HCT116 (cell line): ENCODE data around the gene CABLES1. TPM values are rescaled to one million over a fixed set of nuclear protein-coding genes. Genes with fewer than 3 reads are reported as not detected.

Source experiments
- ATAC-seq: fragments of 200-7000 bp; cut with Tn5 transposase; 2 replicates; pipeline ENCODE4 v1.9.1; 2020; ENCODE audit warnings: mild to moderate bottlenecking, moderate library complexity
- BruUV-seq: library from RNA; stranded (reverse); fragments of 400-500 nt; replicated peaks from 2 replicates; lab custom pipeline; 2021; lab: Mats Ljungman, UMichigan
- CTCF ChIA-PET: fragments of 300-600 bp; sonication (Branson Sonifier 250); formaldehyde crosslinking; loops from one replicate; lab custom pipeline; 2021; ENCODE audit warnings: antibody characterized with exemption; lab: Charles Lee
- POLR2A ChIA-PET: fragments of 300-600, 350-600 bp; sonication (Branson Sonifier 250); formaldehyde crosslinking; loops from one replicate; lab custom pipeline; 2021; ENCODE audit warnings: antibody characterized with exemption; lab: Charles Lee
- RAD21 ChIA-PET, 2 experiments: fragments of 300-600 bp; sonication (Branson Sonifier 250); formaldehyde crosslinking; loops; one replicate each; lab custom pipeline; 2023; ENCODE audit warnings: low total read pairs in 2 of 2; ENCODE audit not compliant: uncharacterized antibody in 2 of 2, unreplicated experiment in 2 of 2, low non-redundant PET in 1 of 2; lab: Charles Lee
- DNase-seq: peaks from one replicate; pipeline ENCODE4 v3.0.0-alpha.2; 2010; ENCODE audit warnings: low read depth, low spot score
- H2AFZ ChIP-seq: fragments of 200-600 bp; shearing (Covaris generic), sonication (generic); 2 replicates; pipeline ENCODE4 v1.6.1; 2017; ENCODE audit warnings: low read depth, mixed run types, mixed read lengths, antibody characterized with exemption, low read length; ENCODE audit not compliant: poor library complexity, severe bottlenecking
- H3K27ac ChIP-seq: 2 replicates; pipeline ENCODE4 v1.5.1; 2012; ENCODE audit warnings: low read depth, low read length
- H3K27me3 ChIP-seq: fragments of 200-600 bp; sonication (generic); 2 replicates; pipeline ENCODE4 v1.6.1; 2016; ENCODE audit warnings: mixed run types, low read length, mixed read lengths; ENCODE audit not compliant: insufficient read depth
- H3K36me3 ChIP-seq, 2 experiments: fragments of 200-500 bp in 1 of 2; fragments of 200-600 bp in 1 of 2; sonication (Bioruptor generic) in 1 of 2; sonication (generic) in 1 of 2; 2 replicates each; pipeline versions ENCODE4 v1.5.1 to v1.6.1; 2014 to 2016; ENCODE audit warnings: low read length in 2 of 2, inconsistent platforms in 1 of 2, mixed read lengths in 1 of 2, mixed run types in 1 of 2; ENCODE audit not compliant: insufficient read depth in 2 of 2, control insufficient read depth in 1 of 2
- H3K4me1 ChIP-seq, 2 experiments: fragments of 200-600 bp in 1 of 2; sonication (generic) in 1 of 2; 2 replicates each; pipeline versions ENCODE4 v1.5.1 to v1.6.1; 2012 to 2017; ENCODE audit warnings: low read length in 2 of 2, inconsistent platforms in 1 of 2, mild to moderate bottlenecking in 1 of 2, mixed read lengths in 1 of 2, mixed run types in 1 of 2, moderate library complexity in 1 of 2; ENCODE audit not compliant: insufficient read depth in 2 of 2, control insufficient read depth in 1 of 2
- H3K4me2 ChIP-seq: fragments of 200-600 bp; sonication (generic); 2 replicates; pipeline ENCODE4 v1.6.1; 2017; ENCODE audit warnings: mixed run types, low read length, mixed read lengths
- H3K4me3 ChIP-seq, 2 experiments: fragments of 200-600 bp in 1 of 2; sonication (generic) in 1 of 2; replicated peaks in 1 of 2; 2 replicates each; pipeline ENCODE4 v1.5.1; 2011 to 2016; ENCODE audit warnings: low read length in 2 of 2, control low read depth in 1 of 2, low read depth in 1 of 2, mild to moderate bottlenecking in 1 of 2, mixed read lengths in 1 of 2, mixed run types in 1 of 2
- H3K79me2 ChIP-seq: fragments of 200-600 bp; sonication (generic); 2 replicates; pipeline ENCODE4 v1.6.1; 2017; ENCODE audit warnings: mild to moderate bottlenecking, mixed run types, low read length, moderate library complexity, mixed read lengths; ENCODE audit not compliant: insufficient read depth
- H3K9ac ChIP-seq: fragments of 200-600 bp; sonication (generic); 2 replicates; pipeline ENCODE4 v1.6.1; 2016; ENCODE audit warnings: low read length, mixed read lengths
- H3K9me2 ChIP-seq: fragments of 200-600 bp; sonication (generic), shearing (Covaris generic); 2 replicates; pipeline ENCODE4 v1.6.1; 2017; ENCODE audit warnings: mixed run types, mild to moderate bottlenecking, moderate library complexity; ENCODE audit not compliant: insufficient read depth
- H3K9me3 ChIP-seq, 2 experiments: fragments of 200-500 bp in 1 of 2; fragments of 200-600 bp in 1 of 2; sonication (Bioruptor generic) in 1 of 2; sonication (generic) in 1 of 2; 2 replicates each; pipeline ENCODE4 v1.6.1; 2014 to 2017; ENCODE audit warnings: low read length in 2 of 2, mixed read lengths in 2 of 2, inconsistent platforms in 1 of 2, low read depth in 1 of 2, mild to moderate bottlenecking in 1 of 2, mixed run types in 1 of 2, moderate library complexity in 1 of 2; ENCODE audit not compliant: control insufficient read depth in 1 of 2, insufficient read depth in 1 of 2
- H4K20me1 ChIP-seq: fragments of 200-600 bp; sonication (generic), shearing (Covaris generic); 2 replicates; pipeline ENCODE4 v1.6.1; 2017; ENCODE audit warnings: mixed run types, mild to moderate bottlenecking, moderate library complexity; ENCODE audit not compliant: insufficient read depth
- CBX3 ChIP-seq: IDR thresholded peaks from 2 replicates; pipeline ENCODE4 v1.6.1; 2012; ENCODE audit warnings: low read depth
- CEBPB ChIP-seq: IDR thresholded peaks from 2 replicates; pipeline ENCODE4 v1.6.1; 2012; ENCODE audit warnings: low read depth
- EGR1 ChIP-seq: IDR thresholded peaks from 2 replicates; pipeline ENCODE4 v1.6.1; 2012; ENCODE audit warnings: low read depth
- ELF1 ChIP-seq: IDR thresholded peaks from 2 replicates; pipeline ENCODE4 v1.6.1; 2012; ENCODE audit warnings: low read depth, borderline replicate concordance
- EZH2 ChIP-seq: fragments of 200-600 bp; sonication (generic); IDR thresholded peaks from 2 replicates; pipeline ENCODE4 v1.6.1; 2017; ENCODE audit warnings: antibody characterized with exemption, mixed run types
- EZH2phosphoT487 ChIP-seq: fragments of 200-600 bp; IDR thresholded peaks from 2 replicates; pipeline ENCODE4 v1.6.1; 2018; ENCODE audit warnings: antibody characterized with exemption, borderline replicate concordance
- FOSL1 ChIP-seq: IDR thresholded peaks from 2 replicates; pipeline ENCODE4 v1.6.1; 2012; ENCODE audit warnings: low read depth
- JUND ChIP-seq: IDR thresholded peaks from 2 replicates; pipeline ENCODE4 v1.6.1; 2012
- MAX ChIP-seq: IDR thresholded peaks from 2 replicates; pipeline ENCODE4 v1.6.1; 2012
- POLR2A ChIP-seq: IDR thresholded peaks from 2 replicates; pipeline ENCODE4 v1.7.0; 2011; ENCODE audit warnings: borderline replicate concordance; ENCODE audit not compliant: insufficient read depth, insufficient read length; ENCODE audit errors: extremely low read depth
- RAD21 ChIP-seq: IDR thresholded peaks from 2 replicates; pipeline ENCODE4 v1.6.1; 2012; ENCODE audit warnings: low read depth, mild to moderate bottlenecking
- REST ChIP-seq: IDR thresholded peaks from 2 replicates; pipeline ENCODE4 v1.6.1; 2012; ENCODE audit warnings: low read depth
- SP1 ChIP-seq: IDR thresholded peaks from 2 replicates; pipeline ENCODE4 v1.6.1; 2012; ENCODE audit warnings: low read depth
- SRF ChIP-seq: IDR thresholded peaks from 2 replicates; pipeline ENCODE4 v1.6.1; 2012; ENCODE audit warnings: low read depth
- YY1 ChIP-seq: IDR thresholded peaks from 2 replicates; pipeline ENCODE4 v1.6.1; 2011; ENCODE audit warnings: low read length, low read depth, moderate library complexity, mild to moderate bottlenecking; ENCODE audit not compliant: insufficient replicate concordance; ENCODE audit errors: extremely low read depth
- ZBTB33 ChIP-seq: IDR thresholded peaks from 2 replicates; pipeline ENCODE4 v1.6.1; 2011; ENCODE audit warnings: mild to moderate bottlenecking, low read length, moderate library complexity; ENCODE audit not compliant: insufficient replicate concordance; ENCODE audit errors: extremely low read depth
- ZFX ChIP-seq: fragments of 450-650 bp; IDR thresholded peaks from 2 replicates; pipeline ENCODE4 v1.6.1; 2017
- ZNF274 ChIP-seq: fragments of 200-500 bp; sonication (Bioruptor generic); IDR thresholded peaks from 2 replicates; pipeline ENCODE4 v1.6.1; 2014; ENCODE audit warnings: mild to moderate bottlenecking, low read depth, low read length, inconsistent platforms
- intact Hi-C: fragments of 100-400 bp; cut with micrococcal nuclease; formaldehyde crosslinking; loops from 2 replicates; pipeline ENCODE4 v1.10.0; 2022
- total RNA-seq: library from RNA; stranded (reverse); gene quantifications from one replicate; pipeline ENCODE4 v1.2.1, GENCODE V29; 2021; ENCODE audit not compliant: unreplicated experiment

CABLES1 gene
- total RNA-seq, 1 experiment from 2014 or later = 7.7 TPM

- H3K4me2 ChIP-seq = no peak overlapping the region
- H3K27ac ChIP-seq = no peak overlapping the region
- no peaks in the 10 kb centered on the region for H3K9me2 ChIP-seq
- H3K4me1 ChIP-seq = no peaks in the 10 kb centered on the region
- no peaks in the 10 kb centered on the region for H3K79me2 ChIP-seq
- no peak for ATAC-seq
- H4K20me1 ChIP-seq = no peaks in the 10 kb centered on the region
- H3K27me3 ChIP-seq = no peaks in the 10 kb centered on the region
- no TSS peak for BruUV-seq
- TF ChIP-seq POLR2A (no peak), MAX (no peak), EZH2 (no peak), CBX3 (no peak), ZNF274 (no peak)
- H3K9me3 ChIP-seq = no peaks in the 10 kb centered on the region
- H3K36me3 ChIP-seq = no peaks in the 10 kb centered on the region
- no peak overlapping the region for H3K9ac ChIP-seq
- H2AFZ ChIP-seq = no peak overlapping the region
- no peak for DNase-seq
- RAD21 ChIA-PET = no interaction called here
- POLR2A ChIA-PET = no interaction called here
- intact Hi-C loops = no loop called here
- CTCF ChIA-PET = no interaction called here
- H3K4me3 ChIP-seq = no peak overlapping the region
Measured at GRCh38 chr18:23191232-23191631, 55.9 kb downstream of the CABLES1 start.

- Histone ChIP-seq H3K4me3 (no peak overlapping the region), H3K27ac (no peak overlapping the region), H3K4me1 (no peaks in the 10 kb centered on the region), H3K36me3 (no peaks in the 10 kb centered on the region), H3K9me3 (no peaks in the 10 kb centered on the region), H3K4me2 (no peak overlapping the region), H4K20me1 (no peaks in the 10 kb centered on the region), H2AFZ (no peak overlapping the region), H3K79me2 (no peaks in the 10 kb centered on the region), H3K9ac (no peak overlapping the region), H3K9me2 (no peaks in the 10 kb centered on the region), H3K27me3 (no peaks in the 10 kb centered on the region)
- ChIA-PET CTCF (no interaction called here), RAD21 (no interaction called here), POLR2A (no interaction called here)
- ATAC-seq (no peak), DNase-seq (no peak)
- no TSS peak for BruUV-seq
- intact Hi-C loops = no loop called here
- TF ChIP-seq SRF (no peak), REST (no peak), JUND (no peak), CBX3 (no peak), FOSL1 (no peak), POLR2A (no peak), EZH2phosphoT487 (no peak), YY1 (no peak), ZNF274 (no peak), RAD21 (no peak), ZFX (no peak), ZBTB33 (no peak), SP1 (no peak), ELF1 (no peak), EGR1 (no peak), CEBPB (no peak)
Measured at GRCh38 chr18:23193742-23194141, 58.5 kb downstream of the CABLES1 start.
